Measurements from ENCODE around the gene ARHGAP29. TPM values are rescaled to one million over a fixed set of nuclear protein-coding genes. Genes with fewer than 3 reads are reported as not detected.

Gene ARHGAP29
- total and polyA plus RNA-seq, 2 of the 8 experiments (the other 6 are each of a cell fraction or from before 2014, with no cell fraction given): 0.57 to 3.2 TPM

- Histone ChIP-seq H2BK5ac (ENCODE audit: low read depth, low read length) (no peak overlapping the region), H3K14ac (ENCODE audit: insufficient read length) (no peak overlapping the region), H2BK20ac (ENCODE audit: low read length) (no peak overlapping the region), H2BK12ac (ENCODE audit: low read depth, low read length) (no peak overlapping the region), H3K56ac (replicated peaks; ENCODE audit: insufficient read length, low read depth, low read length) (no peak overlapping the region), H3K9ac (replicated peaks in 1 of 4; ENCODE audit: extremely low read depth in 1 of 4, low read depth in 3 of 4, low read length in 3 of 4) (no peak overlapping the region), H3K79me2 (ENCODE audit: control insufficient read depth in 1 of 2, insufficient read depth in 2 of 2, low read length in 2 of 2) (no peaks in the 10 kb centered on the region), H2AK5ac (ENCODE audit: low read depth, low read length) (no peak overlapping the region), H4K20me1 (replicated peaks in 1 of 2; ENCODE audit: control insufficient read depth in 1 of 2, insufficient read depth in 2 of 2, low read length in 2 of 2) (no peaks in the 10 kb centered on the region), H3K23ac (ENCODE audit: insufficient read length) (no peak overlapping the region), H3K4me1 (replicated peaks in 1 of 4; ENCODE audit: control insufficient read depth in 3 of 4, insufficient read depth in 4 of 4, low read length in 3 of 4) (no peaks in the 10 kb centered on the region), H2BK15ac (ENCODE audit: low read length) (no peak overlapping the region), H2BK120ac (replicated peaks; ENCODE audit: low read depth, low read length) (no peak overlapping the region), H3K27ac (ENCODE audit: low read depth, low read length) (no peak overlapping the region), H4K91ac (replicated peaks; ENCODE audit: insufficient read length, low read length) (no peak overlapping the region), H3K36me3 (ENCODE audit: control insufficient read depth in 2 of 4, insufficient read depth in 4 of 4, low read length in 3 of 4) (no peaks in the 10 kb centered on the region), H3K27me3 (replicated peaks in 1 of 4; ENCODE audit: control insufficient read depth in 3 of 4, extremely low read depth in 1 of 4, insufficient read depth in 3 of 4, low read length in 3 of 4) (no peaks in the 10 kb centered on the region), H3K9me3 (ENCODE audit: insufficient read depth in 2 of 2, low read depth in 1 of 2, low read length in 1 of 2) (0 out of 4 replicates have a peak, but pooled peaks cover 0 to 4% of the 10 kb centered on the region in 2 experiments), H3K4me2 (ENCODE audit: insufficient read depth in 1 of 2, low read depth in 2 of 2, low read length in 2 of 2) (no peak overlapping the region), H4K8ac (ENCODE audit: extremely low read depth, insufficient read depth, low read length) (no peak overlapping the region), H3K23me2 (ENCODE audit: low read depth, low read length) (peaks cover 2% of the 10 kb centered on the region; the same call in 1 of the 2 replicates), H3K18ac (ENCODE audit: extremely low read depth, low read length) (no peak overlapping the region), H2AFZ (ENCODE audit: low read length) (no peak overlapping the region), H3K79me1 (ENCODE audit: low read depth, low read length) (no peaks in the 10 kb centered on the region), H3K4me3 (ENCODE audit: extremely low read depth in 1 of 4, insufficient read depth in 2 of 4, low read depth in 3 of 4, low read length in 4 of 4) (no peak overlapping the region), H3K4ac (replicated peaks; ENCODE audit: insufficient read length, low read depth, low read length) (no peak overlapping the region), H4K5ac (ENCODE audit: insufficient read length, low read depth, low read length) (no peak overlapping the region)
- 84% methylated on average over 3 of the region's 3 CpGs; no CpG with 5 or more reads in 1 of the 2 experiments for WGBS, 2 experiments (ENCODE audit: extremely low coverage in 1 of 2, insufficient coverage in 1 of 2, insufficient read length in 1 of 2, insufficient replicate concordance in 2 of 2, low coverage in 1 of 2, low lambda C conversion rate in 2 of 2, missing lambda C conversion rate in 1 of 2)
- no peak for DNase-seq (ENCODE audit: low read depth in 1 of 2, low spot score in 2 of 2)
- ChIA-PET CTCF (ENCODE audit: partially characterized antibody) (no interaction called here), POLR2A (ENCODE audit: partially characterized antibody) (interaction anchor here (0.6 kb wide), 1 partner anchor 300 kb away, joined by 4 read pairs; no protein-coding TSS in a partner anchor)
- TF ChIP-seq POLR2AphosphoS5 (IDR thresholded peaks at IDR 0.05; ENCODE audit: low read depth, low read length) (no peak), RXRA (IDR thresholded peaks at IDR 0.05; ENCODE audit: insufficient read depth, low read depth, low read length) (no peak), JUN (IDR thresholded peaks at IDR 0.05; ENCODE audit: low read depth, low read length) (no peak), POU5F1 (IDR thresholded peaks at IDR 0.05; ENCODE audit: low read depth, low read length) (no peak), SIN3A (conservative IDR thresholded peaks at IDR 0.05 in 1 of 2, IDR thresholded peaks at IDR 0.05 in 1 of 2; ENCODE audit: low read depth in 1 of 2, low read length in 2 of 2) (no peak), SP2 (IDR thresholded peaks at IDR 0.05; ENCODE audit: low read length) (no peak)
- FAIRE-seq: no peak
These were observed 68.3 kb downstream of the ARHGAP29 start for GRCh38 chr1:94169126-94169525.
